DOHH2 (cell line): ENCODE measurements around the gene RCAN3.
A peak's percentile ranks its signal among the peaks of the same experiment; 100 is the strongest.

Source experiments
- H3F3A ChIP-seq: fragments of 200-600 bp; sonication (generic), shearing (Covaris generic); 2 replicates; pipeline ENCODE4 v1.6.0; 2016; ENCODE audit warnings: antibody characterized with exemption, mild to moderate bottlenecking; ENCODE audit not compliant: control insufficient read depth, insufficient read depth
- H3K27ac ChIP-seq: fragments of 200-600 bp; sonication (generic); 2 replicates; pipeline ENCODE4 v1.5.1; 2014; ENCODE audit warnings: low read depth, mild to moderate bottlenecking, low read length, moderate library complexity
- H3K27me3 ChIP-seq: fragments of 200-600 bp; sonication (generic); 2 replicates; pipeline ENCODE4 v1.6.1; 2014; ENCODE audit warnings: mild to moderate bottlenecking, low read length, mixed read lengths; ENCODE audit not compliant: control insufficient read depth
- H3K36me3 ChIP-seq: fragments of 200-600 bp; sonication (generic); 2 replicates; pipeline ENCODE4 v1.6.1; 2014; ENCODE audit warnings: mild to moderate bottlenecking, low read length, moderate library complexity, mixed read lengths; ENCODE audit not compliant: control insufficient read depth
- H3K4me1 ChIP-seq: fragments of 200-600 bp; sonication (generic); 2 replicates; pipeline ENCODE4 v1.6.1; 2014; ENCODE audit warnings: mild to moderate bottlenecking, low read length, mixed read lengths; ENCODE audit not compliant: control insufficient read depth
- H3K4me2 ChIP-seq: fragments of 200-600 bp; sonication (generic); 2 replicates; pipeline ENCODE4 v1.6.0; 2014; ENCODE audit warnings: mild to moderate bottlenecking, low read length, moderate library complexity
- H3K4me3 ChIP-seq: fragments of 200-600 bp; sonication (generic); 2 replicates; pipeline ENCODE4 v1.5.1; 2014; ENCODE audit warnings: mild to moderate bottlenecking, low read length, mixed read lengths
- H3K79me2 ChIP-seq: fragments of 200-600 bp; sonication (generic); 2 replicates; pipeline ENCODE4 v1.6.1; 2014; ENCODE audit warnings: mild to moderate bottlenecking, low read length, mixed read lengths; ENCODE audit not compliant: control insufficient read depth
- H3K9me2 ChIP-seq: fragments of 200-600 bp; sonication (generic); replicated peaks from 2 replicates; pipeline ENCODE4 v1.6.1; 2014; ENCODE audit warnings: mild to moderate bottlenecking, low read length, mixed read lengths; ENCODE audit not compliant: control insufficient read depth
- H3K9me3 ChIP-seq: fragments of 200-600 bp; sonication (generic); 2 replicates; pipeline ENCODE4 v1.6.1; 2014; ENCODE audit warnings: antibody characterized with exemption, low read length, mixed read lengths; ENCODE audit not compliant: control insufficient read depth, insufficient read depth
- H4K20me1 ChIP-seq: fragments of 200-600 bp; sonication (generic); 2 replicates; pipeline ENCODE4 v1.6.0; 2014; ENCODE audit warnings: low read depth, mild to moderate bottlenecking, antibody characterized with exemption, low read length, moderate library complexity; ENCODE audit not compliant: control insufficient read depth, insufficient read depth
- CTCF ChIP-seq: fragments of 200-600 bp; sonication (generic); IDR thresholded peaks from one replicate; pipeline ENCODE4 v1.5.1; 2014; ENCODE audit warnings: antibody characterized with exemption, mild to moderate bottlenecking, low read depth, low read length; ENCODE audit not compliant: poor library complexity, severe bottlenecking
- EZH2phosphoT487 ChIP-seq: fragments of 200-600 bp; sonication (generic); IDR thresholded peaks from 2 replicates; pipeline ENCODE4 v1.6.1; 2017; ENCODE audit warnings: borderline replicate concordance, mild to moderate bottlenecking, antibody characterized with exemption, low read length, moderate library complexity, mixed read lengths

Gene RCAN3

GRCh38 chr1:24570265-24571125 lies 67.9 kb downstream of the RCAN3 start:
- peaks cover 44% of the 10 kb centered on the region for H3K4me1 ChIP-seq
- no peak overlapping the region for H3K4me3 ChIP-seq
- H3F3A ChIP-seq: no peaks in the 10 kb centered on the region
- no peaks in the 10 kb centered on the region for H3K9me2 ChIP-seq
- H3K79me2 ChIP-seq: no peaks in the 10 kb centered on the region
- no peak overlapping the region for H3K27ac ChIP-seq
- TF ChIP-seq CTCF: no peak
- TF ChIP-seq EZH2phosphoT487: no peak
- H3K9me3 ChIP-seq: no peaks in the 10 kb centered on the region
- no peaks in the 10 kb centered on the region for H4K20me1 ChIP-seq
- no peaks in the 10 kb centered on the region for H3K27me3 ChIP-seq
- H3K4me2 ChIP-seq: no peak overlapping the region
- no peaks in the 10 kb centered on the region for H3K36me3 ChIP-seq

GRCh38 chr1:24572301-24572700 lies 69.7 kb downstream of the RCAN3 start:
- Histone ChIP-seq H3K4me1 (peaks cover 26% of the 10 kb centered on the region), H3K36me3 (no peaks in the 10 kb centered on the region), H3K27ac (no peak overlapping the region), H3K27me3 (no peaks in the 10 kb centered on the region), H3K4me2 (peak overlapping the region; percentile 23; the same call in 1 of the 2 replicates), H3K79me2 (no peaks in the 10 kb centered on the region), H3K9me2 (no peaks in the 10 kb centered on the region), H4K20me1 (no peaks in the 10 kb centered on the region), H3K9me3 (no peaks in the 10 kb centered on the region), H3K4me3 (no peak overlapping the region), H3F3A (no peaks in the 10 kb centered on the region)
- no peak for TF ChIP-seq CTCF
- no peak for TF ChIP-seq EZH2phosphoT487

- H3K4me1 ChIP-seq: peaks cover 25% of the 10 kb centered on the region
- no peaks in the 10 kb centered on the region for H4K20me1 ChIP-seq
- TF ChIP-seq CTCF (no peak), EZH2phosphoT487 (no peak)
- H3K79me2 ChIP-seq: no peaks in the 10 kb centered on the region
- H3K9me3 ChIP-seq: no peaks in the 10 kb centered on the region
- H3K27ac ChIP-seq: no peak overlapping the region
- no peaks in the 10 kb centered on the region for H3F3A ChIP-seq
- no peaks in the 10 kb centered on the region for H3K27me3 ChIP-seq
- no peak overlapping the region for H3K4me2 ChIP-seq
- H3K9me2 ChIP-seq: no peaks in the 10 kb centered on the region
- H3K4me3 ChIP-seq: no peak overlapping the region
- H3K36me3 ChIP-seq: no peaks in the 10 kb centered on the region
Observed at GRCh38 chr1:24575905-24576587, 73.4 kb downstream of the RCAN3 start.
